Measurements from ENCODE around the gene FMN1. TPM values are rescaled to one million over a fixed set of nuclear protein-coding genes. Genes with fewer than 3 reads are reported as not detected.

The FMN1 gene
- total RNA-seq, 1 experiment from 2014 or later, result 3.9 TPM

- H3K27me3 ChIP-seq (ENCODE audit: control insufficient read depth, insufficient read depth, low read length), result no peaks in the 10 kb centered on the region
- DNase-seq (ENCODE audit: low read depth, low spot score) (peak; percentile 47), ATAC-seq (no peak)
- H3K36me3 ChIP-seq (ENCODE audit: control insufficient read depth, insufficient read depth, low read length), result no peaks in the 10 kb centered on the region
- ChIA-PET CTCF (no interaction called here), POLR2A (no interaction called here)
- H3K4me3 ChIP-seq (ENCODE audit: low read depth in 2 of 2, low read length in 2 of 2), result no peak overlapping the region
- TF ChIP-seq CTCF (IDR thresholded peaks at IDR 0.05) (no peak), POLR2AphosphoS5 (IDR thresholded peaks at IDR 0.05; ENCODE audit: low read depth, low read length) (no peak), SIN3A (IDR thresholded peaks at IDR 0.05; ENCODE audit: borderline replicate concordance, insufficient read depth, low read depth, low read length) (no peak), TCF7L2 (IDR thresholded peaks at IDR 0.05; ENCODE audit: low read depth, low read length) (no peak), REST (IDR thresholded peaks at IDR 0.05; ENCODE audit: insufficient read depth in 1 of 2, low read depth in 2 of 2, low read length in 1 of 2) (no peak)
- intact Hi-C loops (cut with micrococcal nuclease; ENCODE audit: unreplicated experiment), result no loop called here
- BruUV-seq (replicated peaks), result no TSS peak
- in situ Hi-C loops (cut with HindIII; ENCODE audit: low pct_unique_long_range_greater_than_20kb, low sequenced_read_pairs), result no loop called here
- 0 out of 2 replicates have a peak, but pooled peaks cover 7% of the 10 kb centered on the region for H3K9me3 ChIP-seq (ENCODE audit: control insufficient read depth, insufficient read depth, low read depth, low read length)
- no peaks in the 10 kb centered on the region for H3K4me1 ChIP-seq (ENCODE audit: control insufficient read depth, insufficient read depth, low read length)
- H3K27ac ChIP-seq (ENCODE audit: low read length), result no peak overlapping the region
Observed at GRCh38 chr15:32774022-32774421, 420.5 kb downstream of the FMN1 start.

GRCh38 chr15:32767236-32767635 lies 427.3 kb downstream of the FMN1 start:
- intact Hi-C loops (cut with micrococcal nuclease; ENCODE audit: unreplicated experiment) (no loop called here), in situ Hi-C loops (cut with HindIII; ENCODE audit: low pct_unique_long_range_greater_than_20kb, low sequenced_read_pairs) (no loop called here)
- ChIA-PET POLR2A (no interaction called here), CTCF (no interaction called here)
- Histone ChIP-seq H3K9me3 (ENCODE audit: control insufficient read depth, insufficient read depth, low read depth, low read length) (no peaks in the 10 kb centered on the region), H3K36me3 (ENCODE audit: control insufficient read depth, insufficient read depth, low read length) (no peaks in the 10 kb centered on the region), H3K4me3 (ENCODE audit: low read depth in 2 of 2, low read length in 2 of 2) (no peak overlapping the region), H3K27ac (ENCODE audit: low read length) (no peak overlapping the region), H3K27me3 (ENCODE audit: control insufficient read depth, insufficient read depth, low read length) (no peaks in the 10 kb centered on the region), H3K4me1 (ENCODE audit: control insufficient read depth, insufficient read depth, low read length) (no peaks in the 10 kb centered on the region)
- BruUV-seq (replicated peaks), result no TSS peak
- DNase-seq (ENCODE audit: low read depth, low spot score) (no peak), ATAC-seq (no peak)
- TF ChIP-seq TCF7L2 (IDR thresholded peaks at IDR 0.05; ENCODE audit: low read depth, low read length) (no peak), REST (IDR thresholded peaks at IDR 0.05; ENCODE audit: insufficient read depth in 1 of 2, low read depth in 2 of 2, low read length in 1 of 2) (no peak), SIN3A (IDR thresholded peaks at IDR 0.05; ENCODE audit: borderline replicate concordance, insufficient read depth, low read depth, low read length) (no peak), POLR2AphosphoS5 (IDR thresholded peaks at IDR 0.05; ENCODE audit: low read depth, low read length) (no peak), CTCF (IDR thresholded peaks at IDR 0.05) (no peak)
